ENCODE results near the gene NAP1L4.

DNA sequence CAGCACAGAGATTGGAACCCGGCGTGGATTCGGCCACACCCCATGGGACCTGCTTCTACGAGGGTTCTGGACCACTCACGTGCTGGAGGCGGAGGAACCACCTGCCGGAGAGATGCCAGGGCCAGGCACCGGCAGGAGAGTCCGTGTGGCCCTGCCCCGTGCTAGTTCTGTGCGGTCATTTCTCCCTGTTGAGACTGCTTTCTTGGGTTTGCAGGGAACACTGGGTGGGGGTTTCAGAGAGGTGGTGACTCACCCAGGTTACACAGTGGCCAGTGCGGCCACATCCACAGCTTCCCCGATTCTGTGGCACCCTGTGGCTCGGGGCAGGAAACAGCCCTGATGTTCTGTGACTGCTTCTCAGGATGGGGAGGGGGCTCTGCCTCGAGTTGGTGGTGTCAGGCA is 59.3 kb downstream of the NAP1L4 start:
- TF ChIP-seq, protein P1, sequence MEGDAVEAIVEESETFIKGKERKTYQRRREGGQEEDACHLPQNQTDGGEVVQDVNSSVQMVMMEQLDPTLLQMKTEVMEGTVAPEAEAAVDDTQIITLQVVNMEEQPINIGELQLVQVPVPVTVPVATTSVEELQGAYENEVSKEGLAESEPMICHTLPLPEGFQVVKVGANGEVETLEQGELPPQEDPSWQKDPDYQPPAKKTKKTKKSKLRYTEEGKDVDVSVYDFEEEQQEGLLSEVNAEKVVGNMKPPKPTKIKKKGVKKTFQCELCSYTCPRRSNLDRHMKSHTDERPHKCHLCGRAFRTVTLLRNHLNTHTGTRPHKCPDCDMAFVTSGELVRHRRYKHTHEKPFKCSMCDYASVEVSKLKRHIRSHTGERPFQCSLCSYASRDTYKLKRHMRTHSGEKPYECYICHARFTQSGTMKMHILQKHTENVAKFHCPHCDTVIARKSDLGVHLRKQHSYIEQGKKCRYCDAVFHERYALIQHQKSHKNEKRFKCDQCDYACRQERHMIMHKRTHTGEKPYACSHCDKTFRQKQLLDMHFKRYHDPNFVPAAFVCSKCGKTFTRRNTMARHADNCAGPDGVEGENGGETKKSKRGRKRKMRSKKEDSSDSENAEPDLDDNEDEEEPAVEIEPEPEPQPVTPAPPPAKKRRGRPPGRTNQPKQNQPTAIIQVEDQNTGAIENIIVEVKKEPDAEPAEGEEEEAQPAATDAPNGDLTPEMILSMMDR (conservative IDR thresholded peaks at IDR 0.05; ENCODE audit: low read length): no peak
- no peak for TF ChIP-seq EZH2phosphoT487 (IDR thresholded peaks at IDR 0.05; ENCODE audit: borderline replicate concordance)
